Erythroblast (primary cell): ENCODE results near the gene PILRA.

Experiments used
- DNase-seq, 2 experiments: peaks; one replicate each; lab custom pipeline; 2025; lab: John Stamatoyannopoulos, UW
- GATA1 ChIP-seq: IDR thresholded peaks from 2 replicates; pipeline ENCODE4 v1.6.1; 2011; ENCODE audit warnings: low read depth, mild to moderate bottlenecking, control low read depth, low read length, moderate library complexity
- POLR2A ChIP-seq: IDR thresholded peaks from 2 replicates; pipeline ENCODE4 v1.6.1; 2011; ENCODE audit warnings: mild to moderate bottlenecking, low read length

PILRA gene

GRCh38 chr7:100402241-100402640, 29.0 kb downstream of the PILRA start:
- DNase-seq = no peak
- TF ChIP-seq POLR2A (no peak), GATA1 (no peak)

GRCh38 chr7:100406767-100407166, 33.5 kb downstream of the PILRA start:
- TF ChIP-seq POLR2A = no peak
- TF ChIP-seq GATA1 = no peak
- DNase-seq = no peak

- no peak for TF ChIP-seq GATA1
- no peak for TF ChIP-seq POLR2A
- peak; percentile 60 to 78 for DNase-seq
These were observed 34.2 kb downstream of the PILRA start for GRCh38 chr7:100407285-100408180.

- DNase-seq = no peak
These were observed 37.8 kb downstream of the PILRA start for GRCh38 chr7:100411101-100411500.

GRCh38 chr7:100413346-100413745, 40.1 kb downstream of the PILRA start:
- TF ChIP-seq GATA1 (no peak), POLR2A (no peak)
- DNase-seq = no peak

More at GRCh38 chr7:100411101-100411500, 37.8 kb downstream of the PILRA start:
- TF ChIP-seq POLR2A (no peak), GATA1 (no peak)

- no peak for DNase-seq
- TF ChIP-seq GATA1 (no peak), POLR2A (no peak)
These were observed 40.6 kb downstream of the PILRA start for GRCh38 chr7:100413889-100414288.

- TF ChIP-seq POLR2A (no peak), GATA1 (no peak)
- no peak for DNase-seq
These were observed 42.2 kb downstream of the PILRA start for GRCh38 chr7:100415448-100415847.

- no peak for DNase-seq
- TF ChIP-seq POLR2A (no peak), GATA1 (no peak)
These were observed 45.8 kb downstream of the PILRA start for GRCh38 chr7:100418930-100419659.

- DNase-seq = no peak
- TF ChIP-seq POLR2A = no peak
- TF ChIP-seq GATA1 = no peak
These were observed 46.5 kb downstream of the PILRA start for GRCh38 chr7:100419660-100420226.

- no peak for DNase-seq
- no peak for TF ChIP-seq GATA1
- TF ChIP-seq POLR2A = no peak
These were observed 50.0 kb downstream of the PILRA start for GRCh38 chr7:100423315-100423714.

- TF ChIP-seq GATA1 (no peak), POLR2A (no peak)
- DNase-seq = no peak
These were observed 52.1 kb downstream of the PILRA start for GRCh38 chr7:100425347-100425746.

- no peak for TF ChIP-seq GATA1
- TF ChIP-seq POLR2A = no peak
These were observed 53.2 kb downstream of the PILRA start for GRCh38 chr7:100426516-100426915.

GRCh38 chr7:100427762-100428198, 54.5 kb downstream of the PILRA start:
- no peak for DNase-seq

More at GRCh38 chr7:100426516-100426915, 53.2 kb downstream of the PILRA start:
- no peak for DNase-seq

More at GRCh38 chr7:100427762-100428198, 54.5 kb downstream of the PILRA start:
- TF ChIP-seq POLR2A (no peak), GATA1 (no peak)
